Measurements from ENCODE around the gene DMAC2L.
"Not testable (repeated sequence)": the region's sequence is repeated elsewhere in the genome, so short reads cannot be mapped to it uniquely, and the experiment has no call there.

The DMAC2L gene

GRCh38 chr14:50357124-50357523 is 45.0 kb downstream of the DMAC2L start:
- no peak for DNase-seq

DNA sequence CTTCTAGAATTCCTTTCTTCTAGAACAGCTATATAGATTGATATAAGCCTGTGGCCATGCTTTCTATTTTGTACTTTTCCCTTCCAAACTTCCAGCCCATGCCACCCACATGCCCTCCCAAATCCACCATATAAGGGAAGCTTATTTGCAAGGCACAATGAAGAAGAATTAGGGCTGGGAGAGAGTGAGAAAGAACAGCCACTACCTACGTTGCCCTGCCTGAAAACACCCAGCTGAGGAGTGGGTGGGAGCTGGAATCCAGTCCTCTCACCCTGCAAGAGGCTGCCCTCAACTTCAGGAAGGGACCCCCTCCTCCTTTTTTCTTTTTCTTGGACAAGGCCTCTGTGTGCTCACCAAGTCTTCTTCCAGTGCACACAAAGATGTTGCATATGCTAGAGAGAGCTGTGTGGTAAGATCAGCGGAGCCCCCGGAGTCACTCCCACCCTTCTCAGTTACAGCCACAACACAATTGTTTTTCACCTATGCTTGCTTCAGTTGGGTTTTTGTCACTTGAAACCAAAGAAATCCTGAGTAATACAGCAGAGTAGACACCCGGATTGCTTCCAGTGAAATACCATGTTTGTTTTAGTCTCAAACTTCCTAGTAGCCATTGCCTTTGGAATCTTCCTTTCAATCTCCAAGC is 45.8 kb downstream of the DMAC2L start:
- no peak for DNase-seq

GRCh38 chr14:50359631-50360030 is 47.5 kb downstream of the DMAC2L start:
- DNase-seq = no peak

DNA sequence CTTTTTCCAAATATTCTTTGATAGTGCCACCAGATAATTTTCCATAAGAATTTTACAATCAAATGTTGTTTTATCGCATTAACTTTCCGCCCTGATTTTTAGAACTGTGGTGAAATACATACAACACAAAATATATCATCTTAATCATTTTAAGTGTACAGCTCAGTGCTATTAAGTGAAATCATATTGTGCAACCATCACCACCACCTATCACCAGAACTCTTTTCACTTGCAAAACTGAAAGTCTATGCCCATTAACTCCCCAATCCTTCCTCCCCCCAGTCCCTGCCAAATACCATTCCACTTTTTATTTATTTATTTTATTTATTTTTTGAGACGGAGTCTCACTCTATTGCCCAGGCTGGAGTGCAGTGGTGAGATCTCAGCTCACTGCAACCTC is 48.0 kb downstream of the DMAC2L start:
- no peak for DNase-seq

DNA sequence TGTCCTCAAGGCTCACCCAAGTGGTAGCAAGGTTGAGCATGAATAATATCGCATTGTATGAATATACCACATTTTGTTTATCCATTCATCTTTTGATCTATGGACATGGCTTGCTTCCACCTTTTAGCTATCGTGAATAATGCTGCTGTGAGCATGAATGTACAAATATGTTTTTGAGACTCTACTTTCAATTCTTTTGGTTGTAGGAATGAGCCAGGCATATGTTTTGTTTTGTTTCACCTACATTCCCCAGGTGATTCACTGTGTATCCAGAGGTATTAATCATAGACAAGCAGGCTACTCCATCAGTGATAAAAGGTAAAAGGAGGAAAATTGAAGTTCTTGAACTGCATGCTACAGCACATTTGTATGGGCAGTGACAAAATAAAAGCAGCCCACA is 48.7 kb downstream of the DMAC2L start:
- DNase-seq = no peak

GRCh38 chr14:50361473-50362403 is 49.6 kb downstream of the DMAC2L start:
- DNase-seq = not testable (repeated sequence)

- DNase-seq = no peak
Measured at GRCh38 chr14:50362764-50363713, 50.9 kb downstream of the DMAC2L start.

- no peak for DNase-seq
Measured at GRCh38 chr14:50363714-50364111, 51.6 kb downstream of the DMAC2L start.

DNA sequence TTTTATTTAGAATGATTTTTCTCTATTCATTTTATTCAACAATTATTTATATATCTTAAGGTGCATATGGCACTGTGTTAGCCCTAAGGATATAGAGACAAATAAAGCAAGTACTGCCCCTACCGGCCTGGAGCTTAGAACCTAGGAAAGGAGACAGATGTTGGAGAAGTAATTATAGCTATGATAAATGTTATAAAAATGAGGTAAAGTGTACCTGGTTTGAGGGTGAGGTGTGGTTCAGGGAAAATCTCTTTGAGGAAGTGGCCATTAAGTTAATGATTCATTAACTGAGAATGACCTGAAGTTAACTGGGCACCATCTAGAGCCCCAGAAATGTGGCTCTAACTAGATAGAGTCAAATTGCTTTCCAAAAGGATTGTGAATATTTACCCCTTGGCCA is 52.7 kb downstream of the DMAC2L start:
- DNase-seq = no peak

- DNase-seq = not testable (repeated sequence)
Measured at GRCh38 chr14:50365572-50365971, 53.4 kb downstream of the DMAC2L start.

DNA sequence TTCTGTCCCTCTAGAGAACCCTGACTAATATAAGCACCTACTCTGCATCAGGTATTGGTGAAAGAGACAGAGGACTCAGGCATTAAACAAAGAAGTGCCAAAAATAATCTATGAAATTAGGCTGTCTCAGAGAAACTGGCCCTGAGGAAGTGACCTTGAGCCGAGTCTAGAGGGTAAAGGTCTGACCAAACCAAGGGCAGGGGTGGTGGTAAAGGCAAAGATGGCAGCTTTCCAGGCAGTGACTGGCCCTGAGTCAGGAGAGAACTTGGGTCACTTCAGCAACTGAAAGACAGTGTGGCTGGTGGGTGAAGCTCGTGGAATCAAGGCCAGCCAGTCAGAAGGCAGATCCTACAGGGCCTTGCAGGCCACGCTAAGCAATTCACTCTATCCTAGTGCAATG is 54.0 kb downstream of the DMAC2L start:
- no peak for DNase-seq

DNA sequence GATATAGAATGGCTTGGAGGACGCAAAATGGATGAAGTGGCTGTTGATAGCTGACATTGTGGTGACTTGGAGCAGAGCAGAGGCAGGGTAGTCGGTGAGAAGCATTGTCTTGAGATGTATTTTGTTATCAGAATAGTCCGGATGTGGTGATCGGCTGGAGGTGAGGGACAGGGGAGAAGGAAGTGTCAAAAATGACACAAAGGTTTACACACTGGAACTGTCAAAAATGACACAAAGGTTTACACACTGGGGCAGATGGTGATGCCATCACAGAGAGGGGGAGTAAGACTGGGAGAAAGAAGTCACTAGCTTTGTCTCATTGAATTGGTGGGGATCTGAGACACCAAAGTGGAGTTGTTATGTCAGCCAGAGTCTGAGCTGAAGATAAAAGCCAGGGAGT is 54.5 kb downstream of the DMAC2L start:
- DNase-seq = no peak

DNA sequence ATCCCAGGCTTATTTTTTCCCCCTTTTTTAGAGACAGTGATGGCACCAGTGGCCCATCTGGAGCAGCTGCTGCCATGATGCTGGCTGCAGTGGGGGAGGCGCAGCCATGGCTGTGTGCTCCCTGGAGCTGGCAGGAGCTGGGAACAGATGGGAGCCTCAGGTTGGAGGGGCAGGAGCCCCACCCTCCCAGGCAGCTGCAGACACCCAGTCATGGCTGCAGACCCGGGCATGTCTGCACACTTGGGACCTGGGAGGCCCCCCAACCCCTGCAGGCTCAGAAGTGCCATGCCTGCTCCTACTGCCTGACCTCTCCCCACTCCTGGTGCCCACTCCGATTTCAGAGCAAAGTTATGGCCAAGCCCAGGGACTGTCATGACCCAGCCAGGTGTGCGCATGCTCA is 59.4 kb downstream of the DMAC2L start:
- DNase-seq = no peak

DNA sequence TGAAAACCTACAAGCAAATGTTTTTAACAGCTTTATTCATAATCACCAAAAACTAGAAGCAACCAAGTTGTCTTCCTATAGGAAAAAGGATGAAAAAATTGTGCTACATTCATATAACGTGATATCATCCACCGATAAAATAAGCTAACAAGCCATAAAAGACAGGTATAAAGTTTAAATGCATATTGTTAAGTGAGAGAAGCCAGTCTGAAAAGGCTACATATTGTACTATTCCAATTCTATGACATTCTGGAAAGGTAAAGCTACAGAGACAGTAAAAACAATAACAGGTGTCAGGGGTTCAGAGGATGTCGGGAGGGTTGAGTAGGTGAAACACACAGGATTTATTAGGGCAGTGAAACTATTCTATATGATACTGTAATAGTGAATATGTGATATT is 61.8 kb downstream of the DMAC2L start:
- no peak for DNase-seq

DNA sequence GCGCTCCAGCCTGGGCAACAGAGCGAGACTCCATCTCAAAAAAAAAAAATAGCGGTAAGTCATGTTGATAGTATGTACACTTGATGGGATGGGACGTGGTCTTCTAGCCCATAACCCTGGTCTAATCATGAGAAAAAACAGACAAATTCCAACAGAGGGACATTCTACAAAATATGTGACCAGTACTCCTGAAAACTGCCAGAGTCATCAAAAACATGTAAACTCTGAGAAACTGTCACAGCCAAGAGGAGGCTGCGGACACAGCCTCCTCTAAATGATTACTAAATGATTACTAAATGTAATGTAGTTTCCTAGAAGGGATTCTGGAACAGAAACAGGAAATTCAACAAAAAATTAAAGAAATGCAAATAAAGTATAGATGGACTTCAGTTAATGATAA is 63.6 kb downstream of the DMAC2L start:
- no peak for DNase-seq

All from islet precursor cell (in vitro differentiated cells).